Mesothelial cell of epicardium (in vitro differentiated cells): ENCODE results near the gene C4orf36. TPM values are rescaled to one million over a fixed set of nuclear protein-coding genes. Genes with fewer than 3 reads are reported as not detected.
A peak's percentile ranks its signal among the peaks of the same experiment; 100 is the strongest.

ENCODE experiments used
- DNase-seq, 2 experiments: peaks; one replicate each; pipeline ENCODE4 v3.0.0; 2021; ENCODE audit warnings: low spot score in 2 of 2; ENCODE audit not compliant: unreplicated experiment in 2 of 2
- H3K27ac Mint-ChIP-seq: 2 replicates; pipeline ENCODE4 v1.8.0; 2021; ENCODE audit warnings: mixed read lengths
- H3K27me3 Mint-ChIP-seq: 2 replicates; pipeline ENCODE4 v1.8.0; 2021; ENCODE audit warnings: low read depth, mixed read lengths
- H3K36me3 Mint-ChIP-seq: 2 replicates; pipeline ENCODE4 v1.8.0; 2021; ENCODE audit warnings: mixed read lengths
- H3K4me1 Mint-ChIP-seq: 2 replicates; pipeline ENCODE4 v1.8.0; 2021; ENCODE audit warnings: mixed read lengths
- H3K4me3 Mint-ChIP-seq: 2 replicates; pipeline ENCODE4 v1.8.0; 2021; ENCODE audit warnings: mild to moderate bottlenecking, moderate library complexity, mixed read lengths
- H3K9me3 Mint-ChIP-seq: 2 replicates; pipeline ENCODE4 v1.8.0; 2021; ENCODE audit warnings: mixed read lengths
- total RNA-seq: library from RNA; stranded (reverse); gene quantifications from 3 replicates; pipeline ENCODE4 v1.2.1, GENCODE V29; 2021
- TF ChIP-seq, protein P1 (sequence below): fragments of 200-600 bp; sonication (generic); IDR thresholded peaks from one replicate; pipeline ENCODE4 v1.5.0; 2021; ENCODE audit warnings: antibody characterized with exemption; ENCODE audit not compliant: unreplicated experiment

Gene C4orf36
- total RNA-seq, 1 donor from 2014 or later, result 1.5 TPM

- H3K4me1 Mint-ChIP-seq, result peaks cover 20% of the 10 kb centered on the region
- H3K4me3 Mint-ChIP-seq, result no peak overlapping the region
- DNase-seq, result no peak
- no peaks in the 10 kb centered on the region for H3K27me3 Mint-ChIP-seq
- H3K36me3 Mint-ChIP-seq, result no peaks in the 10 kb centered on the region
- TF ChIP-seq, protein P1, sequence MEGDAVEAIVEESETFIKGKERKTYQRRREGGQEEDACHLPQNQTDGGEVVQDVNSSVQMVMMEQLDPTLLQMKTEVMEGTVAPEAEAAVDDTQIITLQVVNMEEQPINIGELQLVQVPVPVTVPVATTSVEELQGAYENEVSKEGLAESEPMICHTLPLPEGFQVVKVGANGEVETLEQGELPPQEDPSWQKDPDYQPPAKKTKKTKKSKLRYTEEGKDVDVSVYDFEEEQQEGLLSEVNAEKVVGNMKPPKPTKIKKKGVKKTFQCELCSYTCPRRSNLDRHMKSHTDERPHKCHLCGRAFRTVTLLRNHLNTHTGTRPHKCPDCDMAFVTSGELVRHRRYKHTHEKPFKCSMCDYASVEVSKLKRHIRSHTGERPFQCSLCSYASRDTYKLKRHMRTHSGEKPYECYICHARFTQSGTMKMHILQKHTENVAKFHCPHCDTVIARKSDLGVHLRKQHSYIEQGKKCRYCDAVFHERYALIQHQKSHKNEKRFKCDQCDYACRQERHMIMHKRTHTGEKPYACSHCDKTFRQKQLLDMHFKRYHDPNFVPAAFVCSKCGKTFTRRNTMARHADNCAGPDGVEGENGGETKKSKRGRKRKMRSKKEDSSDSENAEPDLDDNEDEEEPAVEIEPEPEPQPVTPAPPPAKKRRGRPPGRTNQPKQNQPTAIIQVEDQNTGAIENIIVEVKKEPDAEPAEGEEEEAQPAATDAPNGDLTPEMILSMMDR, result no peak
- peaks cover 5% of the 10 kb centered on the region for H3K9me3 Mint-ChIP-seq
- peak overlapping the region; percentile 60 for H3K27ac Mint-ChIP-seq
Measured at GRCh38 chr4:86856896-86857295, 35.3 kb downstream of the C4orf36 start.

- H3K36me3 Mint-ChIP-seq, result no peaks in the 10 kb centered on the region
- peaks cover 20% of the 10 kb centered on the region for H3K4me1 Mint-ChIP-seq
- peaks cover 1% of the 10 kb centered on the region for H3K27me3 Mint-ChIP-seq
- peak overlapping the region; percentile 34 for H3K27ac Mint-ChIP-seq
- H3K9me3 Mint-ChIP-seq, result peaks cover 5% of the 10 kb centered on the region
- TF ChIP-seq, protein P1, result no peak
- no peak for DNase-seq
- H3K4me3 Mint-ChIP-seq, result no peak overlapping the region
Measured at GRCh38 chr4:86855572-86855971, 36.6 kb downstream of the C4orf36 start.

GRCh38 chr4:86853209-86853608 is 39.0 kb downstream of the C4orf36 start:
- no peaks in the 10 kb centered on the region for H3K36me3 Mint-ChIP-seq
- peaks cover 7% of the 10 kb centered on the region for H3K27me3 Mint-ChIP-seq
- DNase-seq, result no peak
- H3K27ac Mint-ChIP-seq, result no peak overlapping the region
- no peak overlapping the region for H3K4me3 Mint-ChIP-seq
- TF ChIP-seq, protein P1, result no peak
- peaks cover 1% of the 10 kb centered on the region for H3K9me3 Mint-ChIP-seq
- H3K4me1 Mint-ChIP-seq, result peaks cover 20% of the 10 kb centered on the region

DNA sequence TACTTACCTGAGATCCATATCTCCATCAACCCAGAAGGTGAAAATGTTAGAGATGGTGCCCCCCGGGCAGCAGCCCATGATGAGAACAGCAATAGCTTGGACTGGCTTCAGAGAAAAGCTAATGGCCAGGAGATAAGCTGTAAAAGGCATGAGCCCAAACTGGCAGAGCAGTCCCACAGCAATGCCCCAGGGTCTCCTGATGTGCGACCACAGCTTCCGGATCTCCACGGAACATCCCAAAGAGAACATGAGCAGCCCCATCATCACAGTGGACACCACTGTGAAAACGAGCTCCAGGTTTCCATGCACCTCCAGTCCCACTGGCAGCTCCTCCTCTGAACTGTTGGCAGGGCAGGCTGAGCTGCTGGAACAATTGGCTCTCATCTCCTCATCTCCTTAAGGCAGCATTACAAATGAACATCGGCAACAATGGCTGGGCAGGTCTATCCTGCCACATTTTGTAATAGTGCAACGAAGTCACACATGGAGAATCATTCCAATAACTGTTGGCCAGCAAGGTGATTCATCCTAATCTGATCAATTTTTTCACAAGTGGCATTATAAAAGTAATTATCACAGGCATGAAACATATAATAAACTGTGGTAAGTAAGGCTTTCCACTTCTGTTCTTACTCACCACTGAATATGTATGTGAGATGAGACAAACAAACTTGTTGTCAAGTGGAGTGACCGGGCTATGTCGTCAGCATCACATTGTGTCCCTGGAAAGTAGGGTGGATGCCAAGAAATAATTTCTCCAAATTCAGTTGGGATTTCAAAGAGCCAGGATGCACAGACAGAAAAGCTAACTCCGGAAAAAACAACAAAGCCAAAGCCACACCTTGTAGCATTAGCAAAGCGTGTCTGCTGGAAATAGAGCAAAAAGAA is 43.2 kb downstream of the C4orf36 start, which contains the start of gene SLC10A6:
Gene SLC10A6, minus strand, starts transcription at position 653 of the 888 bp plus-strand sequence. Its CDS starts 269 bp downstream, at position 384.
- Mint-ChIP-seq H3K9me3 (no peaks in the 10 kb centered on the region), H3K27me3 (peaks cover 7% of the 10 kb centered on the region), H3K36me3 (no peaks in the 10 kb centered on the region), H3K4me3 (no peak within 1 kb of the TSS), H3K27ac (no peak within 1 kb of the TSS), H3K4me1 (peaks cover 12% of the 10 kb centered on the region)
- DNase-seq, result no peak
- TF ChIP-seq, protein P1, result no peak

GRCh38 chr4:86848136-86848535 is 44.1 kb downstream of the C4orf36 start:
- Mint-ChIP-seq H3K27ac (no peak overlapping the region), H3K27me3 (peaks cover 7% of the 10 kb centered on the region), H3K9me3 (no peaks in the 10 kb centered on the region), H3K4me3 (no peak overlapping the region), H3K4me1 (peaks cover 12% of the 10 kb centered on the region), H3K36me3 (no peaks in the 10 kb centered on the region)
- no peak for DNase-seq
- TF ChIP-seq, protein P1, result no peak
